ENCODE data around the gene ERICH6B.
"Not testable (repeated sequence)": the region's sequence is repeated elsewhere in the genome, so short reads cannot be mapped to it uniquely, and the experiment has no call there.

GRCh38 chr13:45662903-45663302 lies 47.4 kb upstream of the ERICH6B start:
- TF ChIP-seq CTCF, POLR2A (IDR thresholded peaks at IDR 0.05): not testable (repeated sequence)

Data from gastroesophageal sphincter (tissue), 3 donors.